Suppressor macrophage treated with lipopolysaccharide for 1 hour (primary cell): ENCODE measurements around the gene LRRC70.
"Not testable (repeated sequence)": the region's sequence is repeated elsewhere in the genome, so short reads cannot be mapped to it uniquely, and the experiment has no call there.

Source experiments
- DNase-seq, 3 donors: peaks; one replicate each; pipeline ENCODE4 v3.0.0-alpha.2; 2020 to 2022

LRRC70 gene

GRCh38 chr5:62608529-62609511 is 30.2 kb downstream of the LRRC70 start:
- no peak for DNase-seq

GRCh38 chr5:62614355-62614754 is 35.7 kb downstream of the LRRC70 start:
- no peak for DNase-seq

- no peak for DNase-seq
These were observed 38.1 kb downstream of the LRRC70 start for GRCh38 chr5:62616615-62617277.

- DNase-seq: no peak
These were observed 39.3 kb downstream of the LRRC70 start for GRCh38 chr5:62617943-62618342.

GRCh38 chr5:62620761-62621160 is 42.1 kb downstream of the LRRC70 start:
- DNase-seq: no peak

GRCh38 chr5:62621280-62621679 is 42.7 kb downstream of the LRRC70 start:
- DNase-seq: no peak

- no peak for DNase-seq
These were observed 44.7 kb downstream of the LRRC70 start for GRCh38 chr5:62623271-62623670.

- not testable (repeated sequence) for DNase-seq
These were observed 45.8 kb downstream of the LRRC70 start for GRCh38 chr5:62624436-62624835.

GRCh38 chr5:62626534-62626933 is 47.9 kb downstream of the LRRC70 start:
- no peak for DNase-seq

GRCh38 chr5:62627121-62627520 is 48.5 kb downstream of the LRRC70 start:
- no peak for DNase-seq

GRCh38 chr5:62627901-62628300 is 49.3 kb downstream of the LRRC70 start:
- no peak for DNase-seq
